ENCODE results near the gene VCAM1. TPM values are rescaled to one million over a fixed set of nuclear protein-coding genes. Genes with fewer than 3 reads are reported as not detected.

The VCAM1 gene
- total RNA-seq, 1 experiment from 2014 or later: 0.07 TPM

DNA sequence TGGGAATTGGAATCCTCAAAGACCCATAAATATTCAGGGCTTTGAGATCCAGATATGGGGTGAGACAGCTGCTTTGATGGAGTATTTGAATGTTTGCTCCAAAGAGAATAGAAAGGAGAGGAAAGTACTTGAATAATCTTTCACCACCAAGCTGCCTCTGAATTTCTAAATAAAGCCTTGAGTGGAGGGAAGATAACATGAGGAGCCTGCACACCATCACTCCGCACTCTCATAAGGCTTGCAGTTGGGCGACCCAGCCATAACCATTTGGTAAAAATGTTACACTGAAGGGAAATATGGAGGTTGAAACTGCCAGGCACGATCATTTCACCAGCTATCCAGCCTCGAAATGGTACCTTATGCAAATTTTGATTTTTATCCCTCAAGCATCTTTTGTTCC is 38.4 kb downstream of the VCAM1 start:
- no peaks in the 10 kb centered on the region for H3K9me3 Mint-ChIP-seq

More for the DNA sequence above, 38.4 kb downstream of the VCAM1 start:
- no peak overlapping the region for H2BK12ac ChIP-seq (ENCODE audit: insufficient read length, low read depth, low read length)
- H2AFZ ChIP-seq (ENCODE audit: low read length): no peak overlapping the region
- no peaks in the 10 kb centered on the region for H3K9me3 ChIP-seq (ENCODE audit: control insufficient read depth, low read depth, low read length)
- H4K20me1 ChIP-seq (ENCODE audit: control insufficient read depth, insufficient read depth, insufficient read length): no peaks in the 10 kb centered on the region
- H4K8ac ChIP-seq (replicated peaks; ENCODE audit: insufficient read length, low read depth, low read length): no peak overlapping the region
- H4K5ac ChIP-seq (ENCODE audit: insufficient read length, low read depth, low read length): no peak overlapping the region
- no peaks in the 10 kb centered on the region; the same call in 1 of the 2 replicates for H3K4me1 ChIP-seq (ENCODE audit: insufficient read depth, low read length)
- no peak overlapping the region for H3K4me3 Mint-ChIP-seq
- H3K9ac ChIP-seq (ENCODE audit: extremely low read depth, insufficient read length, low read length): no peak overlapping the region
- H2BK15ac ChIP-seq (ENCODE audit: low read depth, low read length): no peak overlapping the region
- H3K79me1 ChIP-seq (ENCODE audit: insufficient read depth, low read depth, low read length, poor library complexity, severe bottlenecking): no peaks in the 10 kb centered on the region
- no peak overlapping the region for H3K18ac ChIP-seq (ENCODE audit: insufficient read length, low read depth, low read length)
- H3T11ph ChIP-seq (ENCODE audit: low read length): no peak overlapping the region
- TF ChIP-seq CTCF (conservative IDR thresholded peaks at IDR 0.05): no peak
- no peak overlapping the region for H4K91ac ChIP-seq (ENCODE audit: insufficient read length, low read depth, low read length)
- peaks cover 0 to 12% of the 10 kb centered on the region in 2 experiments; a peak in 3 of 4 replicates for H3K4me1 Mint-ChIP-seq
- H3K27me3 ChIP-seq (ENCODE audit: insufficient read depth, low read length): no peaks in the 10 kb centered on the region
- H3K79me2 ChIP-seq (ENCODE audit: insufficient read depth, low read length): no peaks in the 10 kb centered on the region
- H3K27ac Mint-ChIP-seq: no peak overlapping the region
- H3K23me2 ChIP-seq (ENCODE audit: insufficient read length, low read depth, low read length, poor library complexity, severe bottlenecking): no peaks in the 10 kb centered on the region
- no peak overlapping the region for H3K23ac ChIP-seq (ENCODE audit: insufficient read length, low read depth, low read length)
- H2BK120ac ChIP-seq (ENCODE audit: low read depth, low read length, poor library complexity, severe bottlenecking): no peak overlapping the region
- no peak overlapping the region for H3K4ac ChIP-seq (ENCODE audit: low read depth, low read length)
- H3K27ac ChIP-seq (ENCODE audit: insufficient read length, low read depth, low read length): no peak overlapping the region
- no peak overlapping the region for H3K14ac ChIP-seq (ENCODE audit: insufficient read depth, low read length)
- H2BK20ac ChIP-seq (ENCODE audit: low read depth, low read length, poor library complexity, severe bottlenecking): no peak overlapping the region
- DNase-seq: no peak
- no peak overlapping the region for H3K56ac ChIP-seq (ENCODE audit: insufficient read length, low read depth, low read length)
- no peak overlapping the region for H2BK5ac ChIP-seq (ENCODE audit: insufficient read length, low read length)
- no peak overlapping the region for H3K4me2 ChIP-seq (ENCODE audit: insufficient read depth, insufficient read length, low read length)
- no peak overlapping the region for H2AK5ac ChIP-seq (ENCODE audit: insufficient read length, low read length)
- no peaks in the 10 kb centered on the region for H3K36me3 Mint-ChIP-seq (ENCODE audit: insufficient read depth in 1 of 3, low read depth in 3 of 3)
- no peaks in the 10 kb centered on the region for H3K27me3 Mint-ChIP-seq (ENCODE audit: low read depth)
- WGBS (ENCODE audit: extremely low coverage, insufficient read length, low lambda C conversion rate): no CpG with 5 or more reads among the region's 4 CpGs
